ENCODE results near the gene CASTOR1. TPM values are rescaled to one million over a fixed set of nuclear protein-coding genes. Genes with fewer than 3 reads are reported as not detected.

The CASTOR1 gene
- total and polyA plus RNA-seq, 2 experiments from 2014 or later, result 19.0 to 22.2 TPM

GRCh38 chr22:30279932-30280331 lies 9.4 kb downstream of the CASTOR1 start:
- Histone ChIP-seq H3K4me1 (ENCODE audit: low read depth) (peaks cover 5% of the 10 kb centered on the region), H3K36me3 (no peaks in the 10 kb centered on the region), H3K4me3 (no peak overlapping the region), H3K27ac (no peak overlapping the region), H3K27me3 (no peaks in the 10 kb centered on the region), H3K9me3 (ENCODE audit: low read depth) (no peaks in the 10 kb centered on the region)
- DNase-seq (ENCODE audit: low read depth in 1 of 2, low spot score in 1 of 2), result no peak
- no peak for TF ChIP-seq CTCF (IDR thresholded peaks at IDR 0.05; ENCODE audit: low read depth, low read length)

DNA sequence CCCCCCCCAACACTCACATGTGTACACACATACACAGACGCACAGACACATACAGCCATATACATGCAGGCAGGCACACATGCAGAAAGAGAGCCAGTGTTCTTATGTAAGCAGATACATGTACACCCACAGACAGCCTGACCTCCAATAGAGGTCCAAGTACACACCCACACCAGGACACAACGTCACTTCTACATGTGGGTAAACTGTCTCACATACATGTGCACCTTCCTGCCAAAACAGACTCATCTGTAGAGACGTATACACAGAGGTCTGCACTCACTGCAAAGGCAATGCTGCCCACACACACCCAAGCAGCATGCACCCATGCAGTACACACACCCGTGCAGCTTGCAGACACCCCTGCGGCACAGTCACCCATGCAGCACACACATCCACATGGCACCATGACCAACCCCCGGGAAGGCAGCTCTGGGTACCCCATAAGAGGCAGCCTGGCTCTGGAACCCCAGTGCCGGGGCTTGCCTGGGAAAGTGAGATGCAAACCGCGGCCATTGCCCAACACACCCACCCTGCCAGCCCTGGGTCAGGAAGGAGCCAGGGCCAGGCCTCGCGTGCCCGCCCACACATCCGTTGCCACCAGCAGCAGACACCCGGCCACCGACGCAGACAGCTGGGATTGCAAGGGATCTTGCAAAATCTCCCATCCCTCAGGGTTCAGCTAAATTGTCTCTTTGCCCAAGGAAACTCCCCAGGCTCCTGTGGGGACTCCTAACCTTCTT lies 10.1 kb downstream of the CASTOR1 start:
- no peak for TF ChIP-seq CTCF (IDR thresholded peaks at IDR 0.05; ENCODE audit: low read depth, low read length)
- Histone ChIP-seq H3K9me3 (ENCODE audit: low read depth) (no peaks in the 10 kb centered on the region), H3K4me1 (ENCODE audit: low read depth) (peaks cover 5% of the 10 kb centered on the region), H3K4me3 (no peak overlapping the region), H3K36me3 (no peaks in the 10 kb centered on the region), H3K27ac (no peak overlapping the region), H3K27me3 (no peaks in the 10 kb centered on the region)
- DNase-seq (ENCODE audit: low read depth in 1 of 2, low spot score in 1 of 2), result peak in 1 of 2 donors; percentile 52

DNA sequence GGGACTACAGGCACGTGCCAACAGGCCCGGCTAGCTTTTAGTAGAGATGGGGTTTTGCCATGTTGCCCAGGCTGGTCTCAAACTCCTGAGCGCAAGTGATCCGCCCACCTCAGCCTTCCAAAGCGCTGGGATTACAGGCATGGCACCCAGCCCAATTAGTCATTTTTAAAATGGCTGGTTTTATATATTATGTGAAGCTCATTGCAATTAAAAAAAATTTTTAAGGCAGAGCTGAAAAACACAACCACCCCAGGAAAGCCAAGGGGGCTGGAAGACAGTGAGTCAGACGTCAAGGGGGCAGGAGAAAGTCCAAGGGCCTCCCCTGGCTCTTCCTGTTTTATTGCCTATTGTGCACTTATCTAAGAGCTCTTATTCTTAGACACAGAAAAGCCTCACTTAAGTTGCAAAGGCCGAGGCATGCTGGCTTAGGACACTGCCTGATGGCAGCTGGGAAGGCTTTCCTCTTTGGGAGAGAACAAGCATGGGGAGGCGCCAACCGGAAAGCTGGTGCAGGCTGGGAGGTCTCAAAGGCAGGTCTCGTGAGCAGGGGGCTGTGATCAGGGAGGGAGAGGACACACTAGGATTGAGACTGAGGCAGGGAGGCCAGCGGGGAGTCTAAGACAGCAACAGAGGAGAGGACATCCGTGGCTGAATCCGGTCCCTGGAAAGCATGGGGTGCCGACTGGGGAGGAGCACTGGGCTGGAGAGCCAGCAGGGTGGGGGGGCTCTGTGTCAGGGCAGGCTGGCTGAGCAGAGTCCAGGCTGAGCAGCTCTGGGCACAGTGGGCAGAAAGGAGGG lies 11.6 kb downstream of the CASTOR1 start:
- no peaks in the 10 kb centered on the region for H3K36me3 ChIP-seq
- H3K27ac ChIP-seq, result no peak overlapping the region
- no peak overlapping the region for H3K4me3 ChIP-seq
- TF ChIP-seq CTCF (IDR thresholded peaks at IDR 0.05; ENCODE audit: low read depth, low read length), result no peak
- DNase-seq (ENCODE audit: low read depth in 1 of 2, low spot score in 1 of 2), result peak; percentile 33 to 93
- H3K9me3 ChIP-seq (ENCODE audit: low read depth), result no peaks in the 10 kb centered on the region
- H3K4me1 ChIP-seq (ENCODE audit: low read depth), result peaks cover 12% of the 10 kb centered on the region
- H3K27me3 ChIP-seq, result no peaks in the 10 kb centered on the region

- no peak for DNase-seq (ENCODE audit: low read depth in 1 of 2, low spot score in 1 of 2)
- no peak overlapping the region for H3K27ac ChIP-seq
- no peak for TF ChIP-seq CTCF (IDR thresholded peaks at IDR 0.05; ENCODE audit: low read depth, low read length)
- peaks cover 12% of the 10 kb centered on the region for H3K4me1 ChIP-seq (ENCODE audit: low read depth)
- no peaks in the 10 kb centered on the region for H3K27me3 ChIP-seq
- no peaks in the 10 kb centered on the region for H3K9me3 ChIP-seq (ENCODE audit: low read depth)
- no peaks in the 10 kb centered on the region for H3K36me3 ChIP-seq
- no peak overlapping the region for H3K4me3 ChIP-seq
Measured at GRCh38 chr22:30276039-30276438, 13.3 kb downstream of the CASTOR1 start.

DNA sequence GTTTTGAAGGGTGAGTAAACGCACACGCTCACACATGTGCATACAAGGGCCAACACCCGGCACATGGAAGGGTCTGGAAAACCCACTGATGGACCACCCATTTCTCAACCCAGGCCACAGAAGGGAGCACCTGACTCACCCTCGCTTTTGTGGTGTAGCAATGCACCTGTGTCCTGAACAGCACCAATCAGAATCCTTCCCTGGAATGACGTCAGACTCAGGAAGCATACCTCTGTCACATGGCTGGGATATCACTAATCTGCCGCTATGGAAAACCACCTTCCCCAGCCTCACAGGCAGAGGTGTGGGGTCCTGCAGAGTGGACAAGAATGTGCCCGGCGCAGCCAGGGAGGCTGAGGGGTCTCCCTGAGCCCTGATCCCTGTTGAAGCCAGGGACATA lies 13.7 kb downstream of the CASTOR1 start:
- H3K4me1 ChIP-seq (ENCODE audit: low read depth), result peaks cover 12% of the 10 kb centered on the region
- no peak overlapping the region for H3K27ac ChIP-seq
- H3K9me3 ChIP-seq (ENCODE audit: low read depth), result no peaks in the 10 kb centered on the region
- no peaks in the 10 kb centered on the region for H3K36me3 ChIP-seq
- H3K27me3 ChIP-seq, result no peaks in the 10 kb centered on the region
- DNase-seq (ENCODE audit: low read depth in 1 of 2, low spot score in 1 of 2), result no peak
- TF ChIP-seq CTCF (IDR thresholded peaks at IDR 0.05; ENCODE audit: low read depth, low read length), result no peak
- H3K4me3 ChIP-seq, result no peak overlapping the region

Measured in cardiac muscle cell (in vitro differentiated cells and primary cell).